Prostate gland (tissue), 2 donors: ENCODE measurements around the gene CD80. TPM values are rescaled to one million over a fixed set of nuclear protein-coding genes. Genes with fewer than 3 reads are reported as not detected.

Experiments used
- DNase-seq: peaks from one replicate; pipeline ENCODE4 v3.0.0-alpha.2; 2019; ENCODE audit warnings: low spot score
- H3K27ac ChIP-seq, 2 donors: fragments of 200-600 bp; sonication (generic); 2 replicates each; pipeline ENCODE4 v1.5.1; 2017 to 2019
- H3K27me3 ChIP-seq: fragments of 200-600 bp; sonication (generic); replicated peaks from 2 replicates; pipeline ENCODE4 v1.5.1; 2019; ENCODE audit not compliant: insufficient read depth
- H3K36me3 ChIP-seq, 2 donors: fragments of 200-600 bp; sonication (generic); 1 replicate in 1 of 2; 2 replicates in 1 of 2; pipeline versions ENCODE4 v1.5.1 to v1.8.1; 2017 to 2019
- H3K4me1 ChIP-seq: fragments of 200-600 bp; sonication (generic); replicated peaks from 2 replicates; pipeline ENCODE4 v1.5.1; 2019
- H3K4me3 ChIP-seq, 2 donors: fragments of 200-600 bp; sonication (generic); 2 replicates each; pipeline ENCODE4 v1.5.1; 2017 to 2019
- H3K9me3 ChIP-seq: fragments of 200-600 bp; sonication (generic); 2 replicates; pipeline ENCODE4 v1.5.1; 2017
- CTCF ChIP-seq, 4 experiments: fragments of 200-600 bp in 2 of 4; fragments of 450-650 bp in 2 of 4; sonication (generic) in 2 of 4; IDR thresholded peaks; 1 replicate in 3 of 4; 2 replicates in 1 of 4; pipeline ENCODE4 v1.5.1; 2016 to 2019; ENCODE audit warnings: antibody characterized with exemption in 4 of 4, mild to moderate bottlenecking in 2 of 4, moderate library complexity in 2 of 4
- POLR2A ChIP-seq: fragments of 450-650 bp; IDR thresholded peaks from one replicate; pipeline ENCODE4 v1.6.1; 2016; ENCODE audit warnings: antibody characterized with exemption, mild to moderate bottlenecking
- POLR2AphosphoS5 ChIP-seq: sonication (generic); formaldehyde crosslinking; IDR thresholded peaks from one replicate; pipeline ENCODE4 v1.6.1; 2017; ENCODE audit warnings: antibody characterized with exemption
- WGBS: methylation state at CpG from one replicate; pipeline ENCODE4 v1.1.5; 2018; 5-methylcytosine and 5-hydroxymethylcytosine counted together
- intact Hi-C: fragments of 100-400 bp; cut with DNase I; formaldehyde crosslinking; loops from one replicate; pipeline ENCODE4 v1.14.2; 2022
- total RNA-seq, 2 donors: library from RNA; depleted of rRNA; stranded (reverse); fragments of >200 nt; gene quantifications; one replicate each; pipeline ENCODE4 v1.1.0, GENCODE V29; 2016

Gene CD80
- total RNA-seq, 2 donors from 2014 or later = not detected

GRCh38 chr3:119530456-119530855, 29.0 kb downstream of the CD80 start:
- intact Hi-C loops = no loop called here
- Histone ChIP-seq H3K27me3 (no peaks in the 10 kb centered on the region), H3K4me3 (no peak overlapping the region), H3K4me1 (no peaks in the 10 kb centered on the region), H3K27ac (no peak overlapping the region), H3K36me3 (no peaks in the 10 kb centered on the region), H3K9me3 (no peaks in the 10 kb centered on the region)
- DNase-seq = no peak
- TF ChIP-seq POLR2A (no peak), POLR2AphosphoS5 (no peak), CTCF (IDR thresholded peaks at IDR 0.05) (no peak)
- 70% methylated on average over 2 of the region's 2 CpGs for WGBS

GRCh38 chr3:119529883-119530282, 29.5 kb downstream of the CD80 start:
- no peaks in the 10 kb centered on the region for H3K4me1 ChIP-seq

GRCh38 chr3:119527714-119528113, 31.7 kb downstream of the CD80 start:
- WGBS = 73% methylated on average over 5 of the region's 5 CpGs
- TF ChIP-seq POLR2A = no peak
- no peak for TF ChIP-seq CTCF (IDR thresholded peaks at IDR 0.05)
- no peak for TF ChIP-seq POLR2AphosphoS5
- Histone ChIP-seq H3K27me3 (no peaks in the 10 kb centered on the region), H3K36me3 (no peaks in the 10 kb centered on the region), H3K4me1 (no peaks in the 10 kb centered on the region), H3K9me3 (no peaks in the 10 kb centered on the region), H3K4me3 (no peak overlapping the region), H3K27ac (no peak overlapping the region)
- DNase-seq = no peak
- intact Hi-C loops = loop anchor here (10.0 kb wide), 1 partner anchor 157 kb away; no protein-coding TSS in a partner anchor

More at GRCh38 chr3:119529883-119530282, 29.5 kb downstream of the CD80 start:
- TF ChIP-seq POLR2A (no peak), POLR2AphosphoS5 (no peak), CTCF (IDR thresholded peaks at IDR 0.05) (no peak)
- intact Hi-C loops = loop anchor here (10.0 kb wide), 1 partner anchor 155 kb away; no protein-coding TSS in a partner anchor
- no peaks in the 10 kb centered on the region for H3K36me3 ChIP-seq
- H3K9me3 ChIP-seq = no peaks in the 10 kb centered on the region
- no peak for DNase-seq
- no peak overlapping the region for H3K4me3 ChIP-seq
- H3K27me3 ChIP-seq = no peaks in the 10 kb centered on the region
- H3K27ac ChIP-seq = no peak overlapping the region

- 54% methylated on average over 4 of the region's 4 CpGs for WGBS
- peaks cover 0 to 5% of the 10 kb centered on the region in 2 donors for H3K36me3 ChIP-seq
- H3K9me3 ChIP-seq = no peaks in the 10 kb centered on the region
- H3K4me1 ChIP-seq = no peaks in the 10 kb centered on the region
- H3K4me3 ChIP-seq = no peak overlapping the region
- no peak for DNase-seq
- TF ChIP-seq POLR2A = no peak
- TF ChIP-seq CTCF (IDR thresholded peaks at IDR 0.05) = peak in 2 of 4 experiments; percentile 32 to 52
- no peak overlapping the region for H3K27ac ChIP-seq
- H3K27me3 ChIP-seq = no peaks in the 10 kb centered on the region
- intact Hi-C loops = loop anchor here (5.0 to 10.0 kb wide), 2 partner anchors 52 to 160 kb away; partner anchors contain the start of gene ADPRH
Observed at GRCh38 chr3:119524931-119525662, 34.3 kb downstream of the CD80 start.

- DNase-seq = no peak
- Histone ChIP-seq H3K4me3 (no peak overlapping the region), H3K27ac (no peak overlapping the region), H3K36me3 (peaks cover 0 to 11% of the 10 kb centered on the region in 2 donors), H3K4me1 (no peaks in the 10 kb centered on the region), H3K9me3 (no peaks in the 10 kb centered on the region), H3K27me3 (no peaks in the 10 kb centered on the region)
- WGBS = 97% methylated on average over 1 of the region's 1 CpG
- no peak for TF ChIP-seq POLR2AphosphoS5
- TF ChIP-seq POLR2A = no peak
- TF ChIP-seq CTCF (IDR thresholded peaks at IDR 0.05) = no peak
- intact Hi-C loops = no loop called here
Observed at GRCh38 chr3:119518026-119518425, 41.4 kb downstream of the CD80 start.
